ENCODE measurements around the gene OXT. TPM values are rescaled to one million over a fixed set of nuclear protein-coding genes. Genes with fewer than 3 reads are reported as not detected.
A peak's percentile ranks its signal among the peaks of the same experiment; 100 is the strongest.

The OXT gene
- total and polyA plus RNA-seq, 4 donors: 0.75 to 41.6 (median 4.3) TPM

- TF ChIP-seq SP1 (IDR thresholded peaks at IDR 0.05): peak; percentile 43
- no peak for TF ChIP-seq GABPA (IDR thresholded peaks at IDR 0.05 in 1 of 2, conservative IDR thresholded peaks at IDR 0.05 in 1 of 2)
- no peak for TF ChIP-seq FOXA2 (IDR thresholded peaks at IDR 0.05)
- no peak for TF ChIP-seq FOXA1 (IDR thresholded peaks at IDR 0.05)
- TF ChIP-seq, protein P1, sequence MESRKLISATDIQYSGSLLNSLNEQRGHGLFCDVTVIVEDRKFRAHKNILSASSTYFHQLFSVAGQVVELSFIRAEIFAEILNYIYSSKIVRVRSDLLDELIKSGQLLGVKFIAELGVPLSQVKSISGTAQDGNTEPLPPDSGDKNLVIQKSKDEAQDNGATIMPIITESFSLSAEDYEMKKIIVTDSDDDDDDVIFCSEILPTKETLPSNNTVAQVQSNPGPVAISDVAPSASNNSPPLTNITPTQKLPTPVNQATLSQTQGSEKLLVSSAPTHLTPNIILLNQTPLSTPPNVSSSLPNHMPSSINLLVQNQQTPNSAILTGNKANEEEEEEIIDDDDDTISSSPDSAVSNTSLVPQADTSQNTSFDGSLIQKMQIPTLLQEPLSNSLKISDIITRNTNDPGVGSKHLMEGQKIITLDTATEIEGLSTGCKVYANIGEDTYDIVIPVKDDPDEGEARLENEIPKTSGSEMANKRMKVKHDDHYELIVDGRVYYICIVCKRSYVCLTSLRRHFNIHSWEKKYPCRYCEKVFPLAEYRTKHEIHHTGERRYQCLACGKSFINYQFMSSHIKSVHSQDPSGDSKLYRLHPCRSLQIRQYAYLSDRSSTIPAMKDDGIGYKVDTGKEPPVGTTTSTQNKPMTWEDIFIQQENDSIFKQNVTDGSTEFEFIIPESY (IDR thresholded peaks at IDR 0.05): no peak
- peak; percentile 80 for TF ChIP-seq YY1 (IDR thresholded peaks at IDR 0.05)
- TF ChIP-seq RXRA (IDR thresholded peaks at IDR 0.05): peak in 1 of 2 donors; percentile 36
- no peak for TF ChIP-seq HNF4G (IDR thresholded peaks at IDR 0.05)
- TF ChIP-seq ATF3 (IDR thresholded peaks at IDR 0.05): no peak
- no peak for TF ChIP-seq JUND (IDR thresholded peaks at IDR 0.05)
- no peak for TF ChIP-seq CTCF (IDR thresholded peaks at IDR 0.05; ENCODE audit: low read depth, low read length, missing input control)
- TF ChIP-seq RAD21 (IDR thresholded peaks at IDR 0.05): no peak
- TF ChIP-seq REST (IDR thresholded peaks at IDR 0.05): no peak
- no peak for TF ChIP-seq NR2F2 (IDR thresholded peaks at IDR 0.05)
- no peak for TF ChIP-seq TAF1 (conservative IDR thresholded peaks at IDR 0.05)
- Histone ChIP-seq H3K9ac (ENCODE audit: low read depth in 1 of 2, low read length in 2 of 2) (peak overlapping the region; percentile 1 to 2), H3K4me3 (ENCODE audit: low read depth in 1 of 3, low read length in 3 of 3) (peak overlapping the region; percentile 74 to 81 (median 80)), H3K27ac (ENCODE audit: low read depth in 1 of 2, low read length in 2 of 2) (peak overlapping the region; percentile 89 to 93), H3K9me3 (ENCODE audit: control insufficient read depth in 4 of 4, low read length in 3 of 4) (no peaks in the 10 kb centered on the region), H3K36me3 (ENCODE audit: control insufficient read depth in 4 of 4, insufficient read depth in 3 of 4, low read depth in 1 of 4, low read length in 3 of 4) (peaks cover 9 to 27% (median 18%) of the 10 kb centered on the region in 4 donors), H3K27me3 (ENCODE audit: control insufficient read depth in 4 of 4, insufficient read depth in 4 of 4, low read length in 3 of 4) (no peaks in the 10 kb centered on the region), H3K4me1 (ENCODE audit: control insufficient read depth in 4 of 4, insufficient read depth in 4 of 4, low read length in 3 of 4) (peaks cover 5 to 37% (median 24%) of the 10 kb centered on the region in 4 donors)
- WGBS: 3% methylated on average over 24 of the region's 24 CpGs
- peak; percentile 78 for DNase-seq (ENCODE audit: low spot score)
Observed at GRCh38 chr20:3045042-3045815, 26.2 kb upstream of the OXT start.

All from liver (tissue), 9 donors.